Measurements from ENCODE around the gene GRPR. TPM values are rescaled to one million over a fixed set of nuclear protein-coding genes. Genes with fewer than 3 reads are reported as not detected.

GRPR gene
- total RNA-seq, 1 donor from 2014 or later = 0.27 TPM

DNA sequence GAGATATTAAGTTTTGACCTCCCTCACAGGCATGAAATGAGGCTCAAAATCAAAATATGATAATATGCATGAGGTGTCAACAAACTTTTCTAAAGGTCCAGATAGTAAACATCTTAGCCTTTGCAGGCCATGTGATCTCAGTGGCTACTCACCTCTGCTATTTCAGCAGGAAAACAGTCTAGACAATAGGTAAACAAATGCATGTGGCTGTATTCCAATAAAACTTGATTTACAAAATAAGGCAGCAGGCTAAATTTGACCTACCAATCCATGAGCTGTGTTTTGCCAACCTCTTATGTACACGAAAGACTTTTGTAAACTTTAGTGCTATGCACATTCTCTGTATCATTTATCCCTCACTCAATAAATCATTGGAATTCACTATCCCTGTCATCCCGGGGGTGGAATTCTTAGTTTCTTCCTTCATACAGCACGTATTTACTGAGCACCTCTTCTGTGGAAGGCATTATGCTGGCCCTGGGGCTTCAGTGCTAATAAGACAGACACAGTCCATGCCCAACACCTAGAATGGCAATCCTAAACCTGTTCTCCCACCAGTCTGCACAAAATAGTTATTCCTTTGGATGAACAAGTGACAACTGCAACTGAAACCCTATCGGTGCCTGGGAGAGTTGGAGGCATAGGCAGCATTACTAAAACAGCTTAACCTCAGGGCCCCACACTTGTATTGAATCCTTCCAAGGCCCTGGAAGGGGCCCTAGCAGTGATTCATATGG lies 63.8 kb downstream of the GRPR start:
- intact Hi-C loops (cut with DNase I) = no loop called here
- H3K27me3 ChIP-seq (ENCODE audit: low read depth) = no peaks in the 10 kb centered on the region
- no peak for DNase-seq
- H3K4me3 ChIP-seq = no peak overlapping the region
- no peak for ATAC-seq
- H3K9me3 ChIP-seq = no peaks in the 10 kb centered on the region
- H3K36me3 ChIP-seq = no peaks in the 10 kb centered on the region
- TF ChIP-seq, protein P1, sequence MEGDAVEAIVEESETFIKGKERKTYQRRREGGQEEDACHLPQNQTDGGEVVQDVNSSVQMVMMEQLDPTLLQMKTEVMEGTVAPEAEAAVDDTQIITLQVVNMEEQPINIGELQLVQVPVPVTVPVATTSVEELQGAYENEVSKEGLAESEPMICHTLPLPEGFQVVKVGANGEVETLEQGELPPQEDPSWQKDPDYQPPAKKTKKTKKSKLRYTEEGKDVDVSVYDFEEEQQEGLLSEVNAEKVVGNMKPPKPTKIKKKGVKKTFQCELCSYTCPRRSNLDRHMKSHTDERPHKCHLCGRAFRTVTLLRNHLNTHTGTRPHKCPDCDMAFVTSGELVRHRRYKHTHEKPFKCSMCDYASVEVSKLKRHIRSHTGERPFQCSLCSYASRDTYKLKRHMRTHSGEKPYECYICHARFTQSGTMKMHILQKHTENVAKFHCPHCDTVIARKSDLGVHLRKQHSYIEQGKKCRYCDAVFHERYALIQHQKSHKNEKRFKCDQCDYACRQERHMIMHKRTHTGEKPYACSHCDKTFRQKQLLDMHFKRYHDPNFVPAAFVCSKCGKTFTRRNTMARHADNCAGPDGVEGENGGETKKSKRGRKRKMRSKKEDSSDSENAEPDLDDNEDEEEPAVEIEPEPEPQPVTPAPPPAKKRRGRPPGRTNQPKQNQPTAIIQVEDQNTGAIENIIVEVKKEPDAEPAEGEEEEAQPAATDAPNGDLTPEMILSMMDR (IDR thresholded peaks at IDR 0.05) = no peak
- no peak overlapping the region for H3K27ac ChIP-seq
- H3K4me1 ChIP-seq = no peaks in the 10 kb centered on the region

DNA sequence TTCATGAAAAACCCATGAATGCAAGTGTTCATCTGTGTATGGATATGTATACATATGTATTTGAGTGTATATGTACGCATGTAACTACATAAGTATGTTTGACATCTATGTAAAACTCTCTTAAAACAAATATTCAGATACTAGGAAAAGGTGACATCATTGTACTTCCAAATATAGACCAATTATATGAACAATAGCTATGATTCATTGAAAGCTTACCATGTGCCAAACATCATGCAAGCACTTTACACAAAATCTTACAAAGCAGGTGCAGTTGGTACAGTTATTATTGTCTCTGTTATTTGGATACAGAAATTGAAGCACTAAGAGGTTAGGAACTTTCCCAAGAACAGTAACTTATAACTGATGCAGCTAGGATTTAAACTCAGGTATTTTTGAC lies 65.3 kb downstream of the GRPR start:
- H3K27me3 ChIP-seq (ENCODE audit: low read depth) = no peaks in the 10 kb centered on the region
- no peaks in the 10 kb centered on the region for H3K36me3 ChIP-seq
- intact Hi-C loops (cut with DNase I) = no loop called here
- H3K4me1 ChIP-seq = no peaks in the 10 kb centered on the region
- H3K4me3 ChIP-seq = no peak overlapping the region
- TF ChIP-seq, protein P1 (IDR thresholded peaks at IDR 0.05) = no peak
- no peaks in the 10 kb centered on the region for H3K9me3 ChIP-seq
- ATAC-seq (no peak), DNase-seq (no peak)
- no peak overlapping the region for H3K27ac ChIP-seq

DNA sequence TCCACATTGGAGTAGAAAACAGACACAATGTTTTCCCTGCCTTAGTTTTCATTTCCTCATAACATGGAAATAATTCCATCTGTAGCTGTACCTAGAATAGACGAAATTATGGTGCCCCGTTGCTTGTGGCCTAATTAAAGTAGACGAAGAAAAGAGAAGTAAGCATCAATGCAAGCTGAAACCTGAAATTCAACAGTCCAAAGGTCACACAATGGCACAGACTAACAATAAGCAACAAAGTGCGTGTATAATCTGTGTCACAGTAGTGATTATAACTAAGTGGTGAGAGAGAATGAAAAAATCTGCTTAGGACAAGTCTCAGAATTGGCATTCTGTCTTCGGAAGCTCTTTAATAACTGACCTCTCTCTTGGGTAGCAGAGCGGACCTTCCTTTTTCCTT lies 68.2 kb downstream of the GRPR start:
- Histone ChIP-seq H3K27ac (no peak overlapping the region), H3K27me3 (ENCODE audit: low read depth) (no peaks in the 10 kb centered on the region), H3K4me1 (no peaks in the 10 kb centered on the region), H3K36me3 (no peaks in the 10 kb centered on the region), H3K9me3 (no peaks in the 10 kb centered on the region), H3K4me3 (no peak overlapping the region)
- ATAC-seq (no peak), DNase-seq (no peak)
- intact Hi-C loops (cut with DNase I) = no loop called here
- TF ChIP-seq, protein P1 (IDR thresholded peaks at IDR 0.05) = no peak

DNA sequence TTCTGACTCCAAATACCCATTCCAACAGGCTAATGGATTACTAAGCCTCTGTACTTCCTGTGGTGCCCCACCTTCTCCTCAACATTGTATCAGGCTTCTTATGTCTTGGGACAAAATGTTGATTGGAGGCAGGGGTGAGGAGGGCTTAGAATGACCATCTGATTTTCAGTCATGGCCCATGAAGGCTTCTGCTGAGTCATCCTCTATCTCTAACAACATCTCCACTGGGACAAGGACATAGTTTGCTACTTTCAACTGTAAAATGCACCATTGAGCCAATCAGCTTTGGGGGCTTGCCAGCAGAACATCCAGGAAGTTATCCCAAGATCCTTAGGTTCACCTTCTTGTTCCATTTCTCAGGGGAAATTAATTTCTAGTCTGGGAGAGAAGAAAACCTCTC lies 73.5 kb downstream of the GRPR start:
- TF ChIP-seq, protein P1 (IDR thresholded peaks at IDR 0.05) = no peak
- no peak for DNase-seq

DNA sequence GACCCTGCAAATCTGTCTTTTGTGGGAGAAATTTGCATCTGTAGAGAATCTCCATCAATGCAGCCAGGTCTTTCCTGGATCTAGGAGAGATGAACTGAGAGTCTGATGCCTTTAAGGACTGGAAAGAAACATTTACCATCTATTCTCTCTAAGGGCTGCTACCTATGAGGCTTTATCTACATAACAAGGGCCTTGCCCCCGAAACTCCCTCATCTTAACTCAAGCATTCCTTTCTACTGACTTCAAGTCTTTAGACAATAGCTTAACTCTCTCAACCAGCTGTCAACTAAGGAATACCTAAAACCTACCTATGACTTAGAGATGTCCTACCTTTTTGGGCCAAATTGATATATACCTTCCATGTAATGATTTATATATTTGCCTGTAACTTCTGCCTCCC lies 76.0 kb downstream of the GRPR start:
- Histone ChIP-seq H3K9me3 (no peaks in the 10 kb centered on the region), H3K27ac (no peak overlapping the region), H3K4me3 (no peak overlapping the region), H3K36me3 (no peaks in the 10 kb centered on the region), H3K4me1 (no peaks in the 10 kb centered on the region), H3K27me3 (ENCODE audit: low read depth) (no peaks in the 10 kb centered on the region)
- intact Hi-C loops (cut with DNase I) = no loop called here
- TF ChIP-seq, protein P1 (IDR thresholded peaks at IDR 0.05) = no peak
- no peak for DNase-seq
- ATAC-seq = no peak

More for the DNA sequence above, 73.5 kb downstream of the GRPR start:
- H3K27me3 ChIP-seq (ENCODE audit: low read depth) = no peaks in the 10 kb centered on the region
- no peaks in the 10 kb centered on the region for H3K36me3 ChIP-seq
- ATAC-seq = no peak
- no peaks in the 10 kb centered on the region for H3K4me1 ChIP-seq
- no peak overlapping the region for H3K27ac ChIP-seq
- no peak overlapping the region for H3K4me3 ChIP-seq
- H3K9me3 ChIP-seq = no peaks in the 10 kb centered on the region
- intact Hi-C loops (cut with DNase I) = no loop called here
